ENCODE data around the gene ZNF865. TPM values are rescaled to one million over a fixed set of nuclear protein-coding genes. Genes with fewer than 3 reads are reported as not detected.
A peak's percentile ranks its signal among the peaks of the same experiment; 100 is the strongest.

The ZNF865 gene
- total and polyA plus RNA-seq, 2 donors (not counting 1 experiment from before 2014, with no cell fraction given), result 11.3 to 22.7 TPM

DNA sequence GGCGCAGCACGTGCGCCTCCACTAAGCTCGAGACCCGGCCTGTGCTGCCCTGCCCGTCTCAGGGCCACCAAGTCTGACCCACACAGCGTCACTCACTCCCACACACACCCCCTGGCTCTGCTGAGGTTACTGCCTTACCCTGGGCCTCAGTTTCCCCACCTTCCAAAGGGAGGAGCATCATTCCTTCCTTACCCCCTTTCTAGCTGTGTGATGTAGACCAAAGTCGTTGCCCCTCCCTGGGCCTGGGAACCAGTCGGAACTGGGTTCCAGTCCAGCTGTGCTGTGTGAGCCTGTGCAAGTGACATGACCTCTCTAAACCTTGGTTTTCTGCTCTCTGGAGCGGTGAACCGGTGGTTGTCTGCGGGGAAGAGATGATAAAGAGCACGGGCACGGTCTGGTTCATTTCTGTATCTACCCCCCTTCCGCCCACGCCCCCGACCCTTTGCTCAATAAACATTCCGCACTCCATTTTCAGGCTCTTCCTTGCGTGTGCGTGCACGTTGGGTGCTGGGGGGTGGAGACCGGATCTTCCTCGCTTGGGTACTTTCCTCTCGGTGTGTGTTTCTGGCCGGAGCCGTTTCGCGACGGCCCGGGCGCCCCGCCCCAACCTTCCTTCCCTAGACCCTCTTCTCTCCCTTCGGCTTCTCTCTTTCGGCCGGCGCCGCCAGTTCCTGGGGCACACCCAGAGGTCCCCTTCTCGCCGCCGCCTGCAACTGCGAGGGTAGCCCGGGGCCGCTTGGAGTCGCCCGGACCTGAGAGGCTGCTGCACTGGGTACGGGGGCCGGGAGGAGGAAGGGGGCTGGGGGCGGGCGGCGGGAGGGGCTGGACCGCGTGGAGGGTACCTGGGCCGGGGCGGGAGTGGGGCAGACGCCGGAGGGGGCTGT lies 37.8 kb downstream of the ZNF865 start, which contains the start of gene ZNF581:
TSS of gene ZNF581 (plus strand) at position 647 of the 884 bp plus-strand sequence. CDS start 923 bp downstream, outside the sequence.
- under 1% methylated on average over 29 of the region's 56 CpGs for WGBS (ENCODE audit: insufficient coverage)
- H3K27ac Mint-ChIP-seq, result peak within 1 kb of the TSS; percentile 98
- Histone ChIP-seq H3K27me3 (replicated peaks in 1 of 4; ENCODE audit: control extremely low read depth in 1 of 4, control insufficient read depth in 3 of 4, insufficient read depth in 4 of 4, low read length in 3 of 4) (no peaks in the 10 kb centered on the region), H3K9me3 (ENCODE audit: control extremely low read depth in 1 of 3, control insufficient read depth in 2 of 3, insufficient read depth in 1 of 3, low read length in 2 of 3) (peaks cover 0 to 11% (median 0%) of the 10 kb centered on the region in 3 donors), H3K9ac (ENCODE audit: low read length) (peak within 1 kb of the TSS; percentile 77), H4K20me1 (ENCODE audit: control insufficient read depth, insufficient read depth, low read length, poor library complexity, severe bottlenecking) (peaks cover 21% of the 10 kb centered on the region), H3K4me2 (replicated peaks; ENCODE audit: low read depth, low read length, poor library complexity, severe bottlenecking) (peak within 1 kb of the TSS; percentile 96), H3K4me3 (ENCODE audit: control extremely low read depth in 1 of 5, extremely low read depth in 1 of 5, insufficient read depth in 1 of 5, low read depth in 2 of 5, low read length in 4 of 5) (peak within 1 kb of the TSS; percentile 59 to 85 (median 78)), H2AFZ (ENCODE audit: insufficient read depth, low read depth, low read length, poor library complexity, severe bottlenecking) (peak within 1 kb of the TSS; percentile 53), H3K27ac (ENCODE audit: low read length in 2 of 2) (peak within 1 kb of the TSS; percentile 79 to 82), H3K79me2 (ENCODE audit: control insufficient read depth, insufficient read depth, low read length) (peaks cover 31% of the 10 kb centered on the region), H3K4me1 (ENCODE audit: control insufficient read depth in 2 of 2, insufficient read depth in 2 of 2, low read length in 2 of 2) (peaks cover 32 to 69% of the 10 kb centered on the region in 2 donors), H3K36me3 (replicated peaks in 1 of 2; ENCODE audit: control extremely low read depth in 1 of 2, control insufficient read depth in 1 of 2, extremely low read depth in 1 of 2, insufficient read depth in 2 of 2, low read length in 1 of 2) (peaks cover 0 to 13% of the 10 kb centered on the region in 2 experiments)
- ChIA-PET CTCF (interaction anchor here (0.8 to 7.2 kb wide), 6 partner anchors 8 to 39 kb away, joined by 3 to 131 read pairs (median 6); partner anchors contain the start of gene U2AF2), POLR2A (interaction anchor here (0.6 to 1.9 kb wide), 12 partner anchors 7 to 385 kb away, joined by 3 to 17 read pairs (median 4); partner anchors contain the start of genes FIZ1, PPP6R1, U2AF2 and ZNF524)
- no peak for TF ChIP-seq EZH2 (IDR thresholded peaks at IDR 0.05; ENCODE audit: borderline replicate concordance, insufficient read depth, low read depth, low read length, poor library complexity, severe bottlenecking)
- TF ChIP-seq, protein P1, sequence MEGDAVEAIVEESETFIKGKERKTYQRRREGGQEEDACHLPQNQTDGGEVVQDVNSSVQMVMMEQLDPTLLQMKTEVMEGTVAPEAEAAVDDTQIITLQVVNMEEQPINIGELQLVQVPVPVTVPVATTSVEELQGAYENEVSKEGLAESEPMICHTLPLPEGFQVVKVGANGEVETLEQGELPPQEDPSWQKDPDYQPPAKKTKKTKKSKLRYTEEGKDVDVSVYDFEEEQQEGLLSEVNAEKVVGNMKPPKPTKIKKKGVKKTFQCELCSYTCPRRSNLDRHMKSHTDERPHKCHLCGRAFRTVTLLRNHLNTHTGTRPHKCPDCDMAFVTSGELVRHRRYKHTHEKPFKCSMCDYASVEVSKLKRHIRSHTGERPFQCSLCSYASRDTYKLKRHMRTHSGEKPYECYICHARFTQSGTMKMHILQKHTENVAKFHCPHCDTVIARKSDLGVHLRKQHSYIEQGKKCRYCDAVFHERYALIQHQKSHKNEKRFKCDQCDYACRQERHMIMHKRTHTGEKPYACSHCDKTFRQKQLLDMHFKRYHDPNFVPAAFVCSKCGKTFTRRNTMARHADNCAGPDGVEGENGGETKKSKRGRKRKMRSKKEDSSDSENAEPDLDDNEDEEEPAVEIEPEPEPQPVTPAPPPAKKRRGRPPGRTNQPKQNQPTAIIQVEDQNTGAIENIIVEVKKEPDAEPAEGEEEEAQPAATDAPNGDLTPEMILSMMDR (IDR thresholded peaks at IDR 0.05), result no peak
- peak within 1 kb of the TSS; percentile 88 for H3K4me3 Mint-ChIP-seq
- H3K27me3 Mint-ChIP-seq, result no peaks in the 10 kb centered on the region
- H3K9me3 Mint-ChIP-seq (ENCODE audit: insufficient read depth), result no peaks in the 10 kb centered on the region
- ATAC-seq (ENCODE audit: low read depth) (peak; percentile 36), DNase-seq (peak; percentile 90)
- intact Hi-C loops (cut with micrococcal nuclease), result loop anchor here (1.0 to 5.0 kb wide), 5 partner anchors 8 to 236 kb away; partner anchors contain the start of genes EPN1, UBE2S and ZNF865
- peaks cover 61% of the 10 kb centered on the region for H3K4me1 Mint-ChIP-seq
